GM12878 (cell line): ENCODE results near the gene TMEM266. TPM values are rescaled to one million over a fixed set of nuclear protein-coding genes. Genes with fewer than 3 reads are reported as not detected.

Experiments used
- ATAC-seq: fragments of 200-7000 bp; cut with Tn5 transposase; 3 replicates; pipeline ENCODE4 v1.9.1; 2020; ENCODE audit warnings: mild to moderate bottlenecking, moderate library complexity
- BruUV-seq: library from RNA; stranded (reverse); fragments of 400-500 nt; replicated peaks from 2 replicates; lab custom pipeline; 2021; lab: Mats Ljungman, UMichigan
- CTCF ChIA-PET: fragments of 300-600 bp; sonication (Branson Sonifier 250); formaldehyde crosslinking; extraction: SDS; loops from one replicate; lab custom pipeline; 2021; ENCODE audit warnings: inconsistent platforms; lab: Yijun Ruan, JAX
- POLR2A ChIA-PET: fragments of 350-600 bp; formaldehyde crosslinking; extraction: SDS; loops from one replicate; lab custom pipeline; 2021; ENCODE audit warnings: inconsistent platforms; lab: Charles Lee
- RAD21 ChIA-PET: fragments of 300-600 bp; sonication (Branson Sonifier 250); formaldehyde crosslinking; loops from one replicate; lab custom pipeline; 2023; ENCODE audit warnings: antibody characterized with exemption; ENCODE audit not compliant: unreplicated experiment; lab: Charles Lee
- SMC1A ChIA-PET: fragments of 300-600 bp; sonication (Branson Sonifier 250); formaldehyde crosslinking; loops from one replicate; lab custom pipeline; 2023; ENCODE audit not compliant: unreplicated experiment, uncharacterized antibody; lab: Charles Lee
- DNase-seq: peaks from one replicate; pipeline ENCODE4 v3.0.0-alpha.2; 2011; ENCODE audit warnings: low read depth, low spot score
- FAIRE-seq: peaks from 3 replicates; lab custom pipeline; 2011; peaks lifted over from hg19 to GRCh38; lab: Jason Lieb, UNC
- H2AFZ ChIP-seq: 2 replicates; pipeline ENCODE4 v1.6.0; 2011; ENCODE audit warnings: low read depth, low read length, control low read depth; ENCODE audit not compliant: control insufficient read depth
- H3K27ac ChIP-seq: 2 replicates; pipeline ENCODE4 v1.5.1; 2011; ENCODE audit warnings: control low read depth; ENCODE audit not compliant: control insufficient read depth, insufficient read depth
- H3K27me3 ChIP-seq, 2 experiments: replicated peaks in 1 of 2; 2 replicates each; pipeline versions ENCODE4 v1.6.0 to v1.6.1; 2011; ENCODE audit warnings: low read length in 1 of 2; ENCODE audit not compliant: control insufficient read depth in 2 of 2, insufficient read depth in 2 of 2
- H3K36me3 ChIP-seq, 2 experiments: 2 replicates each; pipeline ENCODE4 v1.5.1; 2011; ENCODE audit warnings: low read length in 1 of 2; ENCODE audit not compliant: control insufficient read depth in 2 of 2, insufficient read depth in 2 of 2
- H3K4me1 ChIP-seq: 2 replicates; pipeline ENCODE4 v1.6.1; 2011; ENCODE audit warnings: mild to moderate bottlenecking, low read length, moderate library complexity, mixed read lengths; ENCODE audit not compliant: control insufficient read depth, insufficient read depth
- H3K4me2 ChIP-seq: 2 replicates; pipeline ENCODE4 v1.6.0; 2011; ENCODE audit warnings: control low read depth; ENCODE audit not compliant: control insufficient read depth, insufficient read depth
- H3K4me3 ChIP-seq: fragments of 200-600 bp; sonication (generic); 2 replicates; pipeline ENCODE4 v1.5.1; 2016
- H3K79me2 ChIP-seq: 2 replicates; pipeline ENCODE4 v1.6.0; 2011; ENCODE audit warnings: low read length; ENCODE audit not compliant: control insufficient read depth, insufficient read depth
- H3K9ac ChIP-seq: 2 replicates; pipeline ENCODE4 v1.8.0; 2011; ENCODE audit warnings: low read length, control low read depth, mixed read lengths; ENCODE audit not compliant: control insufficient read depth, insufficient read depth
- H3K9me3 ChIP-seq: replicated peaks from 3 replicates; pipeline ENCODE4 v1.5.1; 2011; ENCODE audit warnings: mild to moderate bottlenecking, low read length; ENCODE audit not compliant: control insufficient read depth, insufficient read depth
- H4K20me1 ChIP-seq: 2 replicates; pipeline ENCODE4 v1.6.0; 2011; ENCODE audit not compliant: control insufficient read depth, insufficient read depth
- ASH2L ChIP-seq: fragments of 300-600, 200-600 bp; sonication (generic); IDR thresholded peaks from 2 replicates; pipeline ENCODE4 v1.6.1; 2017; ENCODE audit warnings: low read depth, mild to moderate bottlenecking, borderline replicate concordance
- BRCA1 ChIP-seq: IDR thresholded peaks from 2 replicates; pipeline ENCODE4 v1.6.1; 2011; ENCODE audit warnings: low read depth, low read length, improper control_type of control experiment
- CHD1 ChIP-seq: IDR thresholded peaks from 2 replicates; pipeline ENCODE4 v1.6.1; 2012; ENCODE audit warnings: low read depth, low read length, improper control_type of control experiment
- CREB1 ChIP-seq: IDR thresholded peaks from 2 replicates; pipeline ENCODE4 v1.6.1; 2012; ENCODE audit warnings: low read depth, mild to moderate bottlenecking, inconsistent platforms
- ESRRA ChIP-seq: IDR thresholded peaks from 2 replicates; pipeline ENCODE4 v1.6.1; 2012; ENCODE audit warnings: mild to moderate bottlenecking, low read length, improper control_type of control experiment
- EZH2 ChIP-seq: IDR thresholded peaks from 2 replicates; pipeline ENCODE4 v1.6.1; 2012; ENCODE audit warnings: low read depth, mild to moderate bottlenecking, control low read depth, inconsistent platforms, low read length, borderline replicate concordance; ENCODE audit not compliant: control insufficient read depth
- FOXK2 ChIP-seq: fragments of 450-650 bp; IDR thresholded peaks from 2 replicates; pipeline ENCODE4 v1.6.1; 2017; ENCODE audit warnings: mild to moderate bottlenecking, moderate library complexity
- HCFC1 ChIP-seq: fragments of 150-350 bp; IDR thresholded peaks from 2 replicates; pipeline ENCODE4 v1.6.1; 2014; ENCODE audit warnings: low read length
- LARP7 ChIP-seq: fragments of 450-650 bp; IDR thresholded peaks from 2 replicates; pipeline ENCODE4 v1.6.1; 2017; ENCODE audit warnings: mild to moderate bottlenecking
- NFIC ChIP-seq: IDR thresholded peaks from 2 replicates; pipeline ENCODE4 v1.6.1; 2012; ENCODE audit warnings: low read depth, mild to moderate bottlenecking, inconsistent platforms, low read length, moderate library complexity
- POLR2AphosphoS5 ChIP-seq: IDR thresholded peaks from 2 replicates; pipeline ENCODE4 v1.6.1; 2011; ENCODE audit warnings: mild to moderate bottlenecking, low read length, inconsistent platforms
- SREBF2 ChIP-seq: IDR thresholded peaks from 2 replicates; pipeline ENCODE4 v1.6.1; 2012; ENCODE audit warnings: mild to moderate bottlenecking, low read length
- ZNF24 ChIP-seq: fragments of 450-650 bp; IDR thresholded peaks from 2 replicates; pipeline ENCODE4 v1.6.1; 2017; ENCODE audit warnings: antibody characterized with exemption, mild to moderate bottlenecking
- WGBS: methylation state at CpG from one replicate; pipeline ENCODE4 v1.1.6; 2016; ENCODE audit warnings: low lambda C conversion rate; ENCODE audit not compliant: insufficient replicate concordance, insufficient coverage; ENCODE audit errors: missing lambda C conversion rate; 5-methylcytosine and 5-hydroxymethylcytosine counted together
- in situ Hi-C: fragments of 300-500 bp; cut with MboI; formaldehyde crosslinking; loops from 9 replicates; pipeline ENCODE4 v1.14.3; 2018; ENCODE audit warnings: mixed read lengths
- intact Hi-C: fragments of 100-400 bp; cut with micrococcal nuclease; formaldehyde crosslinking; loops from one replicate; pipeline ENCODE4 v1.14.2; 2022; ENCODE audit not compliant: unreplicated experiment
- polyA plus RNA-seq, 11 experiments: library from polyadenylated mRNA; depleted of rRNA in 4 of 11; unstranded in 6 of 11; stranded (reverse) in 5 of 11; fragments of >200 nt; fragmentation: Nextera tagmentation in 4 of 11; fragmentation: Illumina TruSeq in 1 of 11; extraction: Ambion mirVana in 4 of 11; extraction: Trizol in 1 of 11; gene quantifications; 1 replicate in 1 of 11; 2 replicates in 10 of 11; pipeline versions ENCODE4 v1.2.1 to v1.2.3, GENCODE V29; 2011 to 2016; ENCODE audit warnings: inconsistent platforms in 2 of 11, missing spikeins in 2 of 11, low read depth in 1 of 11
- total RNA-seq, 4 experiments: library from RNA; depleted of rRNA in 3 of 4; stranded (reverse); fragments of >200 nt in 3 of 4; fragmentation: Illumina TruSeq in 1 of 4; extraction: Trizol in 1 of 4; gene quantifications; 2 replicates each; pipeline versions ENCODE4 v1.2.1 to v1.2.3, GENCODE V29; 2013 to 2021
- TF ChIP-seq, protein P1 (sequence below): IDR thresholded peaks from 2 replicates; pipeline ENCODE4 v1.6.1; 2011; ENCODE audit warnings: borderline replicate concordance, low read depth, mild to moderate bottlenecking, moderate library complexity, low read length; ENCODE audit not compliant: insufficient read depth, poor library complexity, severe bottlenecking
- TF ChIP-seq, protein P2 (sequence below): fragments of 150-350 bp; IDR thresholded peaks from 2 replicates; pipeline ENCODE4 v1.6.1; 2016; ENCODE audit warnings: low read depth, low read length

TMEM266 gene
- total and polyA plus RNA-seq, 10 of the 15 experiments (the other 5 are each of a cell fraction or from before 2014, with no cell fraction given): 0.11 to 0.70 (median 0.39) TPM

DNA sequence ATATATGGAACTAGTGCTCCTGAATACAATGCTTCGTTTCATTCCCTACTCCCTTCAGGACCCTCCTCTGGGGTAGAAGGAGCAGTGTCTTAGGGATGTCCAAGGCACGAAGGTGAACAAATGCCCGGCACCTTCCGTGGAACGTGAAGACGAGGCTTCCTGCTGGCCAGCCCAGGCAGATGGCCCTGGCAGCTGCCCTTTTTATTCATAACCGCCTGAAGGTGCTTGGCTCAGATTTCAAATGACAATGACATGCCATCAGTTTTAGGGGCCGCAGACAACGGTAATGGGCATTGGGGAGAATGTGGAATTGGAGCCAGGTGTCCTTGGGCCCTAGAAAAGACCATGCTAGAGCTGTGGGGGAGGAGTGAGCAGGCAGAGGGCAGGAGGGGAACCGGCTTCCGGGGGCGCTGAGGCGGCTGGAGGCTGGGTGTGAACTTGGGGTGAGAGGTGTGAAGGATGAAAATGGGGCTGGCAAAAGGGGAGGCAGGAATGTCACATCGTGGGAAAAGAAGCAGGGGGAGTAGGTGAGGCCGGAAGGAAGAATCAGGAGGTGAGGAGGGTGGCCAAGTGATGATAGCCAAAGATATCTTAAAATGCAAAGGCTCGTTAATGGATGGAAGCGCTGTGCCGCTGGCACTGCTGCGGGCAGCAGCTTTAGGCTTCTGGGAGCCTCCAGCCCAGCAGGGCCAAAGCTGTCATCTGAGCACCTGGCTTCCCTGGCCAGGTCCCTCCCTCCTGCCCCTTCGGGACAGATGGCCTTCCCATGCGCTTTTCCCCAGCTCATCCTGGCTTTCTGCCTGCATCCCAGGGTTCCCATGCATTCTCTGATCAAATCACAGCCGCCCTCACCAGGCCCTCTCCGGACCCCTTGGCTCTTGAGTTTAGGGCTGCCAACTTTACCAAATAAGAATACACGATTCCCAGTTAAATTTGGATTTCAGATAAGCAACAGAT is 93.7 kb downstream of the TMEM266 start (continued):
- TF ChIP-seq HCFC1 (no peak), LARP7 (no peak), ESRRA (no peak), ZNF24 (no peak), ASH2L (no peak), SREBF2 (no peak)

DNA sequence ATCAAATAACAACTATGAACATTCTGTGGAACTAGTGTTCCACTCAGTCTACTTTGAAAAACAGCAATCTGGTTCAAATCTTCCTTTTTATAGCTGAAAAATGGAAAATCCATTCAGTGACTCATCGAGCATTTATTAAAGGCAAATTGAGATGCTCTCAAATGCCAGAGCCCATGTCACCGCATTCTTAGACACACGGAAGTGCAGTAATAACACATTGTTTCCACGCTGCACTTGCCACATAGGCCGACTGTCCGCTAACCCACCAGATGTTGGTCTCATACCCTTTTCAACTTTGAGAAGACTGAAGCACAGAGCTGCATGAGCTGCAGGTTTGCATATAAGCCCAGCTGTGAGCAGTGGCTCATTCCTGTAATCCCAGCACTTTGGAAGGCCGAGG is 95.9 kb downstream of the TMEM266 start:
- no peak for FAIRE-seq
- TF ChIP-seq BRCA1 (no peak), CREB1 (no peak), CHD1 (no peak), NFIC (no peak), EZH2 (no peak), FOXK2 (no peak), POLR2AphosphoS5 (no peak)
- TF ChIP-seq, protein P1, sequence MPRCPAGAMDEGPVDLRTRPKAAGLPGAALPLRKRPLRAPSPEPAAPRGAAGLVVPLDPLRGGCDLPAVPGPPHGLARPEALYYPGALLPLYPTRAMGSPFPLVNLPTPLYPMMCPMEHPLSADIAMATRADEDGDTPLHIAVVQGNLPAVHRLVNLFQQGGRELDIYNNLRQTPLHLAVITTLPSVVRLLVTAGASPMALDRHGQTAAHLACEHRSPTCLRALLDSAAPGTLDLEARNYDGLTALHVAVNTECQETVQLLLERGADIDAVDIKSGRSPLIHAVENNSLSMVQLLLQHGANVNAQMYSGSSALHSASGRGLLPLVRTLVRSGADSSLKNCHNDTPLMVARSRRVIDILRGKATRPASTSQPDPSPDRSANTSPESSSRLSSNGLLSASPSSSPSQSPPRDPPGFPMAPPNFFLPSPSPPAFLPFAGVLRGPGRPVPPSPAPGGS: no peak
- TF ChIP-seq, protein P2, sequence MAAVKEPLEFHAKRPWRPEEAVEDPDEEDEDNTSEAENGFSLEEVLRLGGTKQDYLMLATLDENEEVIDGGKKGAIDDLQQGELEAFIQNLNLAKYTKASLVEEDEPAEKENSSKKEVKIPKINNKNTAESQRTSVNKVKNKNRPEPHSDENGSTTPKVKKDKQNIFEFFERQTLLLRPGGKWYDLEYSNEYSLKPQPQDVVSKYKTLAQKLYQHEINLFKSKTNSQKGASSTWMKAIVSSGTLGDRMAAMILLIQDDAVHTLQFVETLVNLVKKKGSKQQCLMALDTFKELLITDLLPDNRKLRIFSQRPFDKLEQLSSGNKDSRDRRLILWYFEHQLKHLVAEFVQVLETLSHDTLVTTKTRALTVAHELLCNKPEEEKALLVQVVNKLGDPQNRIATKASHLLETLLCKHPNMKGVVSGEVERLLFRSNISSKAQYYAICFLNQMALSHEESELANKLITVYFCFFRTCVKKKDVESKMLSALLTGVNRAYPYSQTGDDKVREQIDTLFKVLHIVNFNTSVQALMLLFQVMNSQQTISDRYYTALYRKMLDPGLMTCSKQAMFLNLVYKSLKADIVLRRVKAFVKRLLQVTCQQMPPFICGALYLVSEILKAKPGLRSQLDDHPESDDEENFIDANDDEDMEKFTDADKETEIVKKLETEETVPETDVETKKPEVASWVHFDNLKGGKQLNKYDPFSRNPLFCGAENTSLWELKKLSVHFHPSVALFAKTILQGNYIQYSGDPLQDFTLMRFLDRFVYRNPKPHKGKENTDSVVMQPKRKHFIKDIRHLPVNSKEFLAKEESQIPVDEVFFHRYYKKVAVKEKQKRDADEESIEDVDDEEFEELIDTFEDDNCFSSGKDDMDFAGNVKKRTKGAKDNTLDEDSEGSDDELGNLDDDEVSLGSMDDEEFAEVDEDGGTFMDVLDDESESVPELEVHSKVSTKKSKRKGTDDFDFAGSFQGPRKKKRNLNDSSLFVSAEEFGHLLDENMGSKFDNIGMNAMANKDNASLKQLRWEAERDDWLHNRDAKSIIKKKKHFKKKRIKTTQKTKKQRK: no peak

More for the DNA sequence above, 95.9 kb downstream of the TMEM266 start:
- Histone ChIP-seq H3K27ac (no peak overlapping the region), H3K9me3 (no peaks in the 10 kb centered on the region), H3K79me2 (no peaks in the 10 kb centered on the region), H3K4me3 (no peak overlapping the region), H3K4me2 (no peak overlapping the region), H3K27me3 (no peaks in the 10 kb centered on the region; a peak in 2 of 4 replicates), H4K20me1 (no peaks in the 10 kb centered on the region), H3K36me3 (no peaks in the 10 kb centered on the region), H3K4me1 (peaks cover 11% of the 10 kb centered on the region), H3K9ac (no peak overlapping the region), H2AFZ (no peak overlapping the region)
- DNase-seq (no peak), ATAC-seq (no peak)
- no TSS peak for BruUV-seq
- RAD21 ChIA-PET: interaction anchor here (1.2 kb wide), 1 partner anchor 16 kb away, joined by 4 read pairs; no protein-coding TSS in a partner anchor
- intact Hi-C loops (no loop called here), in situ Hi-C loops (no loop called here)
- 48% methylated on average over 7 of the region's 7 CpGs for WGBS
- CTCF ChIA-PET: interaction anchor here (1.4 kb wide), 1 partner anchor 99 kb away, joined by 6 read pairs; no protein-coding TSS in a partner anchor
- POLR2A ChIA-PET: no interaction called here
- SMC1A ChIA-PET: interaction anchor here (1.3 kb wide), 1 partner anchor 17 kb away, joined by 4 read pairs; no protein-coding TSS in a partner anchor
